PFSK-1 (cell line): ENCODE results near the gene GABRA5.

Experiments used
- POLR2AphosphoS5 ChIP-seq: IDR thresholded peaks from 2 replicates; pipeline ENCODE4 v1.6.1; 2012; ENCODE audit warnings: low read depth, mild to moderate bottlenecking, control low read depth, low read length, moderate library complexity
- REST ChIP-seq, 2 experiments: IDR thresholded peaks; 2 replicates each; pipeline versions ENCODE4 v1.6.1 to v1.8.0; 2011 to 2012; ENCODE audit warnings: low read depth in 2 of 2, low read length in 2 of 2, control low read depth in 1 of 2, inconsistent platforms in 1 of 2, mild to moderate bottlenecking in 1 of 2, moderate library complexity in 1 of 2; ENCODE audit not compliant: insufficient read depth in 1 of 2
- SIN3A ChIP-seq: IDR thresholded peaks from 2 replicates; pipeline ENCODE4 v1.6.1; 2012; ENCODE audit warnings: mild to moderate bottlenecking, low read length, moderate library complexity, borderline replicate concordance; ENCODE audit not compliant: insufficient read depth

- TF ChIP-seq REST (IDR thresholded peaks at IDR 0.05; ENCODE audit: insufficient read depth in 1 of 2, low read depth in 2 of 2, low read length in 2 of 2) (no peak), POLR2AphosphoS5 (no peak), SIN3A (no peak)
Observed at GRCh38 chr15:26929588-26929987, 62.7 kb downstream of the GABRA5 start.
